Measurements from ENCODE around the gene MORC1.
A peak's percentile ranks its signal among the peaks of the same experiment; 100 is the strongest.

The MORC1 gene

GRCh38 chr3:108953700-108954099, 164.2 kb downstream of the MORC1 start, which contains the start of gene GUCA1C:
TSS of gene GUCA1C (minus strand) at chr3:108953879. CDS start at chr3:108953762, 117 bp downstream.
- no peak within 1 kb of the TSS for H3K23ac ChIP-seq (ENCODE audit: low read length)
- H2BK5ac ChIP-seq (ENCODE audit: low read depth, low read length, poor library complexity): no peak within 1 kb of the TSS
- H4K91ac ChIP-seq (ENCODE audit: low read depth, low read length): no peak within 1 kb of the TSS
- no peak within 1 kb of the TSS for H2AFZ ChIP-seq (ENCODE audit: insufficient read depth, low read length, poor library complexity)
- no peak within 1 kb of the TSS for H3K4me2 ChIP-seq (ENCODE audit: low read length)
- no peaks in the 10 kb centered on the region for H3K4me1 ChIP-seq (ENCODE audit: control insufficient read depth in 1 of 2, insufficient read depth in 2 of 2, low read length in 2 of 2)
- no peak within 1 kb of the TSS for H3K4ac ChIP-seq (ENCODE audit: low read depth, low read length)
- H3K18ac ChIP-seq (ENCODE audit: low read length): no peak within 1 kb of the TSS
- H2BK120ac ChIP-seq (ENCODE audit: insufficient read depth, low read length, poor library complexity): no peak within 1 kb of the TSS
- H3K36me3 ChIP-seq (ENCODE audit: control insufficient read depth in 1 of 2, insufficient read depth in 2 of 2, low read length in 2 of 2): no peaks in the 10 kb centered on the region
- WGBS (ENCODE audit: extremely low coverage, insufficient coverage, insufficient read length): no CpG with 5 or more reads among the region's 1 CpG
- H3K27me3 ChIP-seq (ENCODE audit: insufficient read depth, low read length): no peaks in the 10 kb centered on the region
- H4K8ac ChIP-seq (ENCODE audit: low read depth, low read length): no peak within 1 kb of the TSS
- no peak within 1 kb of the TSS for H3K9ac ChIP-seq (ENCODE audit: low read length)
- no peak within 1 kb of the TSS for H3K4me3 ChIP-seq (ENCODE audit: low read depth, low read length)
- no peak within 1 kb of the TSS for H3K14ac ChIP-seq (ENCODE audit: low read length)
- no peaks in the 10 kb centered on the region for H3K79me2 ChIP-seq (ENCODE audit: control insufficient read depth, insufficient read depth, low read length, poor library complexity)
- no peak within 1 kb of the TSS for H2BK12ac ChIP-seq (ENCODE audit: low read length)
- H3K27ac ChIP-seq (ENCODE audit: low read depth, low read length): no peak within 1 kb of the TSS
- H3K9me3 ChIP-seq (ENCODE audit: insufficient read depth, low read depth, low read length): no peaks in the 10 kb centered on the region
- no peak within 1 kb of the TSS for H2AK5ac ChIP-seq (ENCODE audit: low read length)
- H4K12ac ChIP-seq (ENCODE audit: low read depth, low read length): no peak within 1 kb of the TSS
- DNase-seq: no peak
- no peaks in the 10 kb centered on the region for H3K79me1 ChIP-seq (ENCODE audit: low read length)

GRCh38 chr3:108953210-108953609, 164.7 kb downstream of the MORC1 start:
- Histone ChIP-seq H2AFZ (ENCODE audit: insufficient read depth, low read length, poor library complexity) (no peak overlapping the region), H3K18ac (ENCODE audit: low read length) (no peak overlapping the region), H4K12ac (ENCODE audit: low read depth, low read length) (no peak overlapping the region), H2AK5ac (ENCODE audit: low read length) (no peak overlapping the region), H3K4ac (ENCODE audit: low read depth, low read length) (no peak overlapping the region), H2BK12ac (ENCODE audit: low read length) (no peak overlapping the region), H3K27ac (ENCODE audit: low read depth, low read length) (no peak overlapping the region), H3K27me3 (ENCODE audit: insufficient read depth, low read length) (no peaks in the 10 kb centered on the region), H3K79me2 (ENCODE audit: control insufficient read depth, insufficient read depth, low read length, poor library complexity) (no peaks in the 10 kb centered on the region), H3K4me1 (ENCODE audit: control insufficient read depth in 1 of 2, insufficient read depth in 2 of 2, low read length in 2 of 2) (no peaks in the 10 kb centered on the region), H3K9me3 (ENCODE audit: insufficient read depth, low read depth, low read length) (no peaks in the 10 kb centered on the region), H4K8ac (ENCODE audit: low read depth, low read length) (no peak overlapping the region), H2BK120ac (ENCODE audit: insufficient read depth, low read length, poor library complexity) (no peak overlapping the region), H3K4me2 (ENCODE audit: low read length) (no peak overlapping the region), H4K91ac (ENCODE audit: low read depth, low read length) (no peak overlapping the region), H3K14ac (ENCODE audit: low read length) (no peak overlapping the region), H3K23ac (ENCODE audit: low read length) (no peak overlapping the region), H3K79me1 (ENCODE audit: low read length) (no peaks in the 10 kb centered on the region), H3K36me3 (ENCODE audit: control insufficient read depth in 1 of 2, insufficient read depth in 2 of 2, low read length in 2 of 2) (no peaks in the 10 kb centered on the region), H3K4me3 (ENCODE audit: low read depth, low read length) (no peak overlapping the region), H3K9ac (ENCODE audit: low read length) (no peak overlapping the region), H2BK5ac (ENCODE audit: low read depth, low read length, poor library complexity) (no peak overlapping the region)
- peak in 1 of 2 donors; percentile 11 for DNase-seq
- WGBS (ENCODE audit: extremely low coverage, insufficient coverage, insufficient read length): no CpG with 5 or more reads among the region's 4 CpGs

GRCh38 chr3:108951820-108952501, 166.0 kb downstream of the MORC1 start:
- no peak overlapping the region for H4K8ac ChIP-seq (ENCODE audit: low read depth, low read length)
- no peaks in the 10 kb centered on the region for H3K4me1 ChIP-seq (ENCODE audit: control insufficient read depth in 1 of 2, insufficient read depth in 2 of 2, low read length in 2 of 2)
- H3K9me3 ChIP-seq (ENCODE audit: insufficient read depth, low read depth, low read length): no peaks in the 10 kb centered on the region
- no peak overlapping the region for H2AFZ ChIP-seq (ENCODE audit: insufficient read depth, low read length, poor library complexity)
- no peak overlapping the region for H3K14ac ChIP-seq (ENCODE audit: low read length)
- H3K18ac ChIP-seq (ENCODE audit: low read length): no peak overlapping the region
- no peaks in the 10 kb centered on the region for H3K79me2 ChIP-seq (ENCODE audit: control insufficient read depth, insufficient read depth, low read length, poor library complexity)
- WGBS (ENCODE audit: extremely low coverage, insufficient coverage, insufficient read length): no CpG with 5 or more reads among the region's 7 CpGs
- no peak overlapping the region for H3K9ac ChIP-seq (ENCODE audit: low read length)
- no peak overlapping the region for H3K4me2 ChIP-seq (ENCODE audit: low read length)
- DNase-seq: no peak
- H3K36me3 ChIP-seq (ENCODE audit: control insufficient read depth in 1 of 2, insufficient read depth in 2 of 2, low read length in 2 of 2): no peaks in the 10 kb centered on the region
- no peak overlapping the region for H2BK12ac ChIP-seq (ENCODE audit: low read length)
- no peak overlapping the region for H4K91ac ChIP-seq (ENCODE audit: low read depth, low read length)
- no peak overlapping the region for H3K4ac ChIP-seq (ENCODE audit: low read depth, low read length)
- H3K27ac ChIP-seq (ENCODE audit: low read depth, low read length): no peak overlapping the region
- H3K79me1 ChIP-seq (ENCODE audit: low read length): no peaks in the 10 kb centered on the region
- no peak overlapping the region for H3K23ac ChIP-seq (ENCODE audit: low read length)
- no peak overlapping the region for H3K4me3 ChIP-seq (ENCODE audit: low read depth, low read length)
- no peak overlapping the region for H4K12ac ChIP-seq (ENCODE audit: low read depth, low read length)
- no peaks in the 10 kb centered on the region for H3K27me3 ChIP-seq (ENCODE audit: insufficient read depth, low read length)
- H2BK120ac ChIP-seq (ENCODE audit: insufficient read depth, low read length, poor library complexity): no peak overlapping the region
- H2AK5ac ChIP-seq (ENCODE audit: low read length): no peak overlapping the region
- no peak overlapping the region for H2BK5ac ChIP-seq (ENCODE audit: low read depth, low read length, poor library complexity)

- Histone ChIP-seq H3K4me3 (ENCODE audit: low read depth, low read length) (no peak overlapping the region), H3K4ac (ENCODE audit: low read depth, low read length) (no peak overlapping the region), H3K23ac (ENCODE audit: low read length) (no peak overlapping the region), H3K14ac (ENCODE audit: low read length) (no peak overlapping the region), H4K91ac (ENCODE audit: low read depth, low read length) (no peak overlapping the region), H3K9ac (ENCODE audit: low read length) (no peak overlapping the region), H2AK5ac (ENCODE audit: low read length) (no peak overlapping the region), H2BK120ac (ENCODE audit: insufficient read depth, low read length, poor library complexity) (no peak overlapping the region), H3K36me3 (ENCODE audit: control insufficient read depth in 1 of 2, insufficient read depth in 2 of 2, low read length in 2 of 2) (no peaks in the 10 kb centered on the region), H3K4me2 (ENCODE audit: low read length) (no peak overlapping the region), H3K27ac (ENCODE audit: low read depth, low read length) (no peak overlapping the region), H3K27me3 (ENCODE audit: insufficient read depth, low read length) (no peaks in the 10 kb centered on the region), H3K79me2 (ENCODE audit: control insufficient read depth, insufficient read depth, low read length, poor library complexity) (no peaks in the 10 kb centered on the region), H4K12ac (ENCODE audit: low read depth, low read length) (no peak overlapping the region), H2BK5ac (ENCODE audit: low read depth, low read length, poor library complexity) (no peak overlapping the region), H2BK12ac (ENCODE audit: low read length) (no peak overlapping the region), H4K8ac (ENCODE audit: low read depth, low read length) (no peak overlapping the region), H3K4me1 (ENCODE audit: control insufficient read depth in 1 of 2, insufficient read depth in 2 of 2, low read length in 2 of 2) (no peaks in the 10 kb centered on the region), H3K18ac (ENCODE audit: low read length) (no peak overlapping the region), H2AFZ (ENCODE audit: insufficient read depth, low read length, poor library complexity) (no peak overlapping the region), H3K9me3 (ENCODE audit: insufficient read depth, low read depth, low read length) (no peaks in the 10 kb centered on the region), H3K79me1 (ENCODE audit: low read length) (no peaks in the 10 kb centered on the region)
- no CpG with 5 or more reads among the region's 2 CpGs for WGBS (ENCODE audit: extremely low coverage, insufficient coverage, insufficient read length)
- no peak for DNase-seq
These were observed 170.1 kb downstream of the MORC1 start for GRCh38 chr3:108947855-108948254.
